Cardiac fibroblast (primary cell): ENCODE measurements around the gene NBR1.
"Not testable (repeated sequence)": the region's sequence is repeated elsewhere in the genome, so short reads cannot be mapped to it uniquely, and the experiment has no call there.

ENCODE experiments used
- DNase-seq, 2 donors: peaks; one replicate each; pipeline versions ENCODE4 v3.0.0 to v3.0.0-alpha.2; 2010; ENCODE audit warnings: low read depth in 2 of 2
- H3K4me3 ChIP-seq, 2 donors: replicated peaks in 1 of 2; 1 replicate in 1 of 2; 2 replicates in 1 of 2; pipeline ENCODE4 v1.5.1; 2011; ENCODE audit warnings: low read depth in 2 of 2, low read length in 2 of 2, mild to moderate bottlenecking in 2 of 2, moderate library complexity in 1 of 2
- TF ChIP-seq, protein P1 (sequence below): IDR thresholded peaks from one replicate; pipeline ENCODE4 v1.5.1; 2011; ENCODE audit warnings: low read depth, mild to moderate bottlenecking, low read length, inconsistent platforms

Gene NBR1

GRCh38 chr17:43199633-43200032 is 28.6 kb downstream of the NBR1 start:
- TF ChIP-seq, protein P1, sequence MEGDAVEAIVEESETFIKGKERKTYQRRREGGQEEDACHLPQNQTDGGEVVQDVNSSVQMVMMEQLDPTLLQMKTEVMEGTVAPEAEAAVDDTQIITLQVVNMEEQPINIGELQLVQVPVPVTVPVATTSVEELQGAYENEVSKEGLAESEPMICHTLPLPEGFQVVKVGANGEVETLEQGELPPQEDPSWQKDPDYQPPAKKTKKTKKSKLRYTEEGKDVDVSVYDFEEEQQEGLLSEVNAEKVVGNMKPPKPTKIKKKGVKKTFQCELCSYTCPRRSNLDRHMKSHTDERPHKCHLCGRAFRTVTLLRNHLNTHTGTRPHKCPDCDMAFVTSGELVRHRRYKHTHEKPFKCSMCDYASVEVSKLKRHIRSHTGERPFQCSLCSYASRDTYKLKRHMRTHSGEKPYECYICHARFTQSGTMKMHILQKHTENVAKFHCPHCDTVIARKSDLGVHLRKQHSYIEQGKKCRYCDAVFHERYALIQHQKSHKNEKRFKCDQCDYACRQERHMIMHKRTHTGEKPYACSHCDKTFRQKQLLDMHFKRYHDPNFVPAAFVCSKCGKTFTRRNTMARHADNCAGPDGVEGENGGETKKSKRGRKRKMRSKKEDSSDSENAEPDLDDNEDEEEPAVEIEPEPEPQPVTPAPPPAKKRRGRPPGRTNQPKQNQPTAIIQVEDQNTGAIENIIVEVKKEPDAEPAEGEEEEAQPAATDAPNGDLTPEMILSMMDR, result no peak
- DNase-seq, result no peak
- H3K4me3 ChIP-seq, result no peak overlapping the region

- peak; percentile 11 to 17 for DNase-seq
- TF ChIP-seq, protein P1, result no peak
These were observed 29.1 kb downstream of the NBR1 start for GRCh38 chr17:43200127-43200526.

DNA sequence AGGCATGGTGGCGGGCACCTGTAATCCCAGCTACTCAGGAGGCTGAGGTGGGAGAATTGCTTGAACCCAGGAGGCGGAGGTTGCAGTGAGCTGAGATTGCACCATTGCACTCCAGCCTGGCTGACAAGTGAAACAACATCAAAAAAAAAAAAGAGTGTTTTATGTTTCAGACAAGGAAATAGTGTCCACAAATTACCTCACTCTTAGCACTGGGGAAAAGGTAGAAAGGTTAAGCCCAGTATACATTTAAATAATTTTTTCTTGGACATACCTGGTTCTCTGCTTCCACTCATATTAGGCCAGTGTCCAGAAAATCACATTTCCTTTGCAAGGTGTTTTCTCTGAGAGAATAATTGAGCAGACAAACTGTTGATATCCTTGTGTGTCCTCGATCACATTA is 32.0 kb downstream of the NBR1 start:
- not testable (repeated sequence) for DNase-seq, H3K4me3 ChIP-seq

More at GRCh38 chr17:43200127-43200526, 29.1 kb downstream of the NBR1 start:
- no peak overlapping the region for H3K4me3 ChIP-seq

- no peak overlapping the region for H3K4me3 ChIP-seq
- TF ChIP-seq, protein P1, result no peak
- DNase-seq, result no peak
These were observed 39.6 kb downstream of the NBR1 start for GRCh38 chr17:43210576-43210975.

DNA sequence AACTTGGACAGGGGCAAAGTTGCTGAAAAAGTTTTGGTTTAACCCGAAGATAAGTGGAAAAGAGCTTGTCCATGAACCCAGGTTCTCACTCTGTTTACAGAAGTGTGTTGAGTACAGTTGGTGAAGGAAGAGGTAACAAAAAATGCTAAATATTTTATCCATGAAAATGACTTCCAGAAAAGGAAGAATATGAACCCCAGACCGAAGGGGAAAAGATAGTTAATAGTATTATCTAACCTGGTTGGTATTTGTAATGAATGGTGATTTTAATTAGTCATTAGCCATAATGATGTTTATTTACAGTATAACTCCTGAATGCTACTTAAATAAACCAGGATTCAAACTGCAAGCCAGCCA is 40.1 kb downstream of the NBR1 start:
- TF ChIP-seq, protein P1, result no peak
- peak overlapping the region; percentile 13 to 68 for H3K4me3 ChIP-seq
- DNase-seq, result no peak

DNA sequence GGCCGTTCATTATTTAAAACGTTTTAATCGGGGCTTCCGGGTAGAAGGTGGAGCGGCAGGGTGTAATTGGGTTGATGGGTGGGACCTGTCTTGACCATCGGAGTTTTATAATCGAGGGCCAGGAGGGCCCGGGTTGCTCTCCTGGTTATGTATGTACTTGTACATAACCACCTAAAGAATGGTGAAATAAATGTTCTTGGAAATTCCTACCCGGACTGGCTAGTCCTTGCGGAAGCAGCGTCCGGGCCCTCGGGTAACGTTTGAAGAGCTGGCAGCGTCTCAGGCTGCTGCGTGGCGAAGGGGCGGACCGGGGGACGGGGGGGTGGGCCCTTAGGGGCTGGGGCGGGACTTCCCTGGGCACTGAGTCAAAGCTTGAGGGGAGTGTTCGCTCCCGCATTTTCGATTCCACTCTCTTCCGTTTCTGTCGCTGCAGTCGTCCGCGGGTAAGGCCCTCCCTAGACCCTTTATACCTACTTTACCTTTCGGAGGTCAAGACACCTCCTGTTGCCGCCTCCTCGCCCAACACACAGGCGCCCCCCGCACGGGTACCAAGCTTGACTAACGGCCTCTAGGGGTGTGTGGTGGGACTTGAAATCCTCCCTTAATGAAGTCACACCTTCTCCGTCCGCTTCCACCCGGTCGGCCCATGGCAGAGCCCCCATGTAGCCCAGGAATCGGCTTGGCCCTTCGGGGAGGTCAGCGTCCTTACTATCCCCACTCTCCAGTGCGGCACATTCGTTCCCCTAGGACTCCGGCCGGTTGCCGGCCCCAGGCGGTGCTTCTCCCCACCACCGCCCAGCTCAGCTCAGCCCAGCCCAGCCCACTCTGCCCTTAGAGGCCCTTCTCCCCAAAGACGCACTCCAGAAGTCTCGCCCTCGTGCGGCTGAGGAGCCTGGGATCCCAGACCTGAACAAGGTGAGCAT is 40.7 kb downstream of the NBR1 start, which contains the start of gene TMEM106A:
Gene TMEM106A, plus strand, starts transcription at position 396 of the 923 bp plus-strand sequence. CDS start 1,167 bp downstream, outside the sequence.
- peak; percentile 88 to 92 for DNase-seq
- TF ChIP-seq, protein P1, result peak; percentile 52
- H3K4me3 ChIP-seq, result peak within 1 kb of the TSS; percentile 50 to 68

GRCh38 chr17:43212641-43213490 is 41.9 kb downstream of the NBR1 start:
- TF ChIP-seq, protein P1, result no peak
- peak overlapping the region in 1 of 2 donors; percentile 68 for H3K4me3 ChIP-seq
- DNase-seq, result peak in 1 of 2 donors; percentile 21
